ENCODE measurements around the gene CCDC85C.

- no peak for TF ChIP-seq CTCF (conservative IDR thresholded peaks at IDR 0.05; ENCODE audit: low read depth, low read length)
- no peak for TF ChIP-seq EZH2 (IDR thresholded peaks at IDR 0.05; ENCODE audit: low read length, unreplicated experiment)
- TF ChIP-seq EZH2phosphoT487 (IDR thresholded peaks at IDR 0.05; ENCODE audit: borderline replicate concordance, low read length), result no peak
Measured at GRCh38 chr14:99573000-99573330, 31.0 kb downstream of the CCDC85C start.

Data from PC-3 (cell line).